Urothelium cell line (cell line): ENCODE data around the gene PRSS2.
"Not testable (repeated sequence)": the region's sequence is repeated elsewhere in the genome, so short reads cannot be mapped to it uniquely, and the experiment has no call there.

Source experiments
- DNase-seq: peaks from one replicate; pipeline ENCODE4 v3.0.0; 2011; ENCODE audit warnings: low spot score, mixed read lengths
- FAIRE-seq: peaks from 2 replicates; lab custom pipeline; 2011; peaks lifted over from hg19 to GRCh38; lab: Jason Lieb, UNC

Gene PRSS2

GRCh38 chr7:142770661-142771352 is at the start of gene PRSS2:
TSS of gene PRSS2 (plus strand) at chr7:142770970. CDS start at chr7:142770983, 13 bp downstream.
- DNase-seq (no peak), FAIRE-seq (no peak)

GRCh38 chr7:142720986-142721385 is 49.8 kb upstream of the PRSS2 start:
- FAIRE-seq (no peak), DNase-seq (no peak)

- FAIRE-seq = no peak
- peak; percentile 10 for DNase-seq
Observed at GRCh38 chr7:142722248-142722794, 48.4 kb upstream of the PRSS2 start.

- FAIRE-seq = no peak
- no peak for DNase-seq
Observed at GRCh38 chr7:142733271-142733670, 37.5 kb upstream of the PRSS2 start.

GRCh38 chr7:142739923-142740492 is 30.8 kb upstream of the PRSS2 start:
- no peak for FAIRE-seq
- no peak for DNase-seq

DNA sequence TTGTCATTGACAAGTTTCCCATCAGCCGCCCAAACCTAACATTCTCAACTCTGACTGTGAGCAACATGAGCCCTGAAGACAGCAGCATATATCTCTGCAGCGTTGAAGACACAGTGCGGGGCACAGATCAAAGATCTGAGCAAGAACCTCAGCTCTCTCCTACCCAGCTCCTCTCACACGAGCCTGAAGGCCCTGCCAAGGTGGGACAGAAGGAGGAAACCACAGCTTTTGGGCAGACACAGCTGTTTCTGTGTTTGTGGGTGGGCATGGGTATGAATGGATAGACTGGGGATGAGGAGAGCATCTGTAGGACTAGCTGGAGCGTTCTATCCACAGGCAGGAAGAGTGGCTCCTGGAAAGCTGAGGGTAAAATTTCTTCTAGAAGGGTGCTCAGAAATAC is 30.0 kb upstream of the PRSS2 start:
- no peak for FAIRE-seq
- DNase-seq = no peak

- not testable (repeated sequence) for FAIRE-seq, DNase-seq
Observed at GRCh38 chr7:142741932-142742331, 28.8 kb upstream of the PRSS2 start.

DNA sequence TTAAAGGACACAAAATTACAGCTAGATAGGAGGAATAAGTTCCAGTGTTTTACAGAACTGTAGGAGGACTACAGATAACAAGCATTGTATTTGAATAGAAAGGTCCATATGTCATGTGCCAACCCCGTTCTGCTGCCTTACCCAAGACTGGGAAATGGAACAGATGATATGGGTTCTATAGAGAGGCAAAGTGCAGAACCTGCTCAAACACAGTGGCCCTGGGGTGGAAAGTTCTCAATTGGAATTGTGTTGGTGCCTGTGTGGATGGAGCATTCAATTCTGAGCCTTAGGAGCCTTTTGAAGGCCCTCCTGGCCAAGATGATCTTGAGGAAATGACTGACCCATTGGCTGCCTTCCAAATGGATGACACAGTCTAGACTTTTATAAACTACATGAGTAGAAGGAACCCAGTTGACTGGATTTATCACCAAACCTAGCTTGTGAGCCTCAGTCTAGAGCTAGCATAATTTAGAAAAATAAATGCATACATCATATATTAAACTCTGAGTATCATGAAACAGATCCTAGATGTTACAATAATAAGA is 25.6 kb upstream of the PRSS2 start:
- DNase-seq (no peak), FAIRE-seq (no peak)

GRCh38 chr7:142745745-142746144 is 25.0 kb upstream of the PRSS2 start:
- no peak for DNase-seq
- no peak for FAIRE-seq

- FAIRE-seq (no peak), DNase-seq (no peak)
Observed at GRCh38 chr7:142746264-142746663, 24.5 kb upstream of the PRSS2 start.

DNA sequence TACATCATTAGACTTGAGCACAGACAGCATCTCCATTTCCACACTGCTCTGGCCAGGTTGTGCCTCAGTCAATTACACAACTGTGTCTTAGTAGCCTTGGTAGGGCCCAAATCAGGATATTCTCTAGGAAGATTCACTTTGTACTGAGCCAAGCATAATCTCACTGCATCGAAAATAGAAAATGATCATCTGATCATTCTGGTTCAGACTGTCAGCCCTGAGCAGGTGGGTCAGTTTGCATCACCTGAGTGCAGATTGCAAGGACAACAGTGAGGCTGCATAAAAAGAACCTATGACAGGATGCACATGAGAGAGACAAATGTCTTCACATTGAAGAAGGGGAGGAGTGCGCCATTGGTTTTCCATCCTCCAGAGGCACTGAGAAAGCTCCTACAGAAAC is 22.4 kb upstream of the PRSS2 start:
- not testable (repeated sequence) for DNase-seq, FAIRE-seq

GRCh38 chr7:142749218-142749993 is 21.4 kb upstream of the PRSS2 start, which contains the start of gene PRSS1:
TSS of gene PRSS1 (plus strand) at chr7:142749472. CDS start at chr7:142749485, 13 bp downstream.
- no peak for FAIRE-seq

DNA sequence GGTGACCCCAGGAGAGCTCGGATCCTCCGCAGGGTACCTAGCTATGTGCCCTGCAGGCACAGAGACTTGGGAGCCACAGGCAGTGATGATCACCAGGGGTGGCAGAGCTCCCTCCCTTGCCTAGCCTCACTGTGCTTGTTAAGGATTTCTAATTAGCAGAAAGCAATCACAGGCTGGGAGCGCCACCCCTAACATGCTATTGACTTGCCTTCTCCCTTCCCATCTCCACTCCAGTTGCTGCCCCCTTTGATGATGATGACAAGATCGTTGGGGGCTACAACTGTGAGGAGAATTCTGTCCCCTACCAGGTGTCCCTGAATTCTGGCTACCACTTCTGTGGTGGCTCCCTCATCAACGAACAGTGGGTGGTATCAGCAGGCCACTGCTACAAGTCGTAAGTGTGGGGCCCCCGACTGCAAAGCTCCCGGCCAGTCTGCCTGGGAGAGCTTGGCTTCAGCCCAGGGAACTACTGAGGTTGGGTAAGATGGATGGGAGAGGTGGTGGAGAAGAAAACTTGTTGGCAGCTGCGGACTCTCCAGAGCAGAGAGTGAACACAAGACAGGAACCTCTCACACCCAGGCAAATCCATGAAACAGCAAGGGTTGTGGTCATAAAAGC is 20.3 kb upstream of the PRSS2 start:
- DNase-seq (no peak), FAIRE-seq (no peak)

More at GRCh38 chr7:142749218-142749993, 21.4 kb upstream of the PRSS2 start, which contains the start of gene PRSS1:
- DNase-seq = no peak

GRCh38 chr7:142751526-142752175 is 19.1 kb upstream of the PRSS2 start:
- not testable (repeated sequence) for FAIRE-seq

GRCh38 chr7:142752376-142753225 is 18.2 kb upstream of the PRSS2 start:
- no peak for DNase-seq
- FAIRE-seq = no peak

More at GRCh38 chr7:142751526-142752175, 19.1 kb upstream of the PRSS2 start:
- DNase-seq = not testable (repeated sequence)

GRCh38 chr7:142753366-142753765 is 17.4 kb upstream of the PRSS2 start:
- no peak for DNase-seq
- FAIRE-seq = no peak

DNA sequence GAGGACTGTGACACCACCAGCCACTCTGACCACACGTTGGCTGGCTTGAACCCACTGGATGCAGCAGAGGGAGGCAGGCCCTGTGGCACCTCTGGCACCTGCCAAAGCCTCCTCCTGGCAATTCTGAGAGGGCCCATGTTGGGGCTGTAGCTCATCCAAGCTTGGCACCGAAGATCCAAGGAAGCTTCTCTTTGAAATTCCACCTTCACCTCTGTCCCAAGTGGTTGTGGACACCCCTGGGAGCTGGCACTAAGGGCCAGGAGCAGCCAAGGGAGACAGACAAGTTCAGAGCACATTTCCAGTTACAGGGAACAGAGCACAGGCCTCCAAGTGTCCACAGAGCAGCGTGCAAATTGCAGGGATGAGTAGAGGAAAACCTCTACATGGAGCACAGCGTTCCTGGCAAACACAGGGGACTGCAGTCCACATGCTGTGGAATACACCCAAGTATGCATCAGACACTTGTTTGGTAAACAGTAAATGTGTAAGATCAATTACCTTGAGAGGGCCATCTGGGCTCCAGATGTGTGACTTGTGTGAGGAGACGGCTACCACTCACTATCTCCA is 16.8 kb upstream of the PRSS2 start:
- not testable (repeated sequence) for FAIRE-seq, DNase-seq

DNA sequence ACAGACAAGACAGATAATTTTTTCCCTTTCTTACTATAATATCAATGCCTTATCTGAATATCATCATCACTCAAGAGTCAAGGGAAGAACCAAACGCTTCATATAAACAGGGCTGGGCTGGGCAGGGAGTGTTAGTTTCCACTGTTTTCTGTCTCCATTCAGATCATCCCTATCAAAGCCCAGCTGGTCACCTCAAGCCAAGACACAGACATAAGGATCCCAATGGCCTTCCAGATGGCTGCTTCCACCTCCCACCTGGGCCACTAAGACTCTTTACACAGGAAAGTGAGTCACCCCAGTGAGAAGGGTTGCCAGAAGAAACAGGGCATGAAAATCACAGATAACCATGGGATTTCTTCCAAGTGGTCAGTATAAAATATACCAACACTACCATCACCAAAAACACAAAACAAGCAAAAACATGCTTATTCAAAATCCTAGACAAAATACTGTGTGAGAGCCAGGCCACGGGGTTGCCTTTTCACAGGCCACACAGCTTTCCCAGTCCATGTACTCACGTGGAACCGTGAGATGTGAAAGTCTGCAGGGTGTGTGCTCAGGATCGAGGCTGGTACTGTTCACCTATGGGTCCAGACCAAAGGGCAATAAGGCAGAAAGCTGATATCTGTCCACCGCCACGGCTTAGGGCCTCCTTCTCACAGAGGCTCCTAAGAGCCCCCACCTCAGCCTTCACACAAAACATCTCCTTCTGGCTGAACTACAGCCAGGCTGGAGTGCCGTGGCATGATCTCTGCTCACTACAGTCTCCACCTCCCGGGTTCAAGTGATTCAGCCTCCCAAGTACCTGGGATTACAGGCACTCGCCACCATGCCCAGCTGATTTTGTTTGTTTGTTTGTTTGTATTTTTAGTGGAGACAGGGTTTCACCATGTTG is 15.8 kb upstream of the PRSS2 start:
- DNase-seq = no peak

More for the DNA sequence above, 15.8 kb upstream of the PRSS2 start:
- FAIRE-seq = no peak
